Stimulated activated CD8-positive, alpha-beta memory T cell treated with anti-CD3 and anti-CD28 coated beads, Interleukin-12 subunit alpha, Interleukin-12 subunit beta, amount 100 ng/mL, for 4 hours (primary cell): ENCODE data around the gene SYT1.
"Not testable (repeated sequence)": the region's sequence is repeated elsewhere in the genome, so short reads cannot be mapped to it uniquely, and the experiment has no call there.

Experiments
- DNase-seq: peaks from one replicate; pipeline ENCODE4 v3.0.0-alpha.2; 2020; ENCODE audit warnings: low read depth

The SYT1 gene

GRCh38 chr12:79406993-79407392, 542.4 kb downstream of the SYT1 start:
- no peak for DNase-seq

GRCh38 chr12:79407671-79408622, 543.4 kb downstream of the SYT1 start:
- no peak for DNase-seq

GRCh38 chr12:79408689-79409088, 544.1 kb downstream of the SYT1 start:
- DNase-seq: no peak

GRCh38 chr12:79409562-79409961, 545.0 kb downstream of the SYT1 start:
- no peak for DNase-seq

- no peak for DNase-seq
These were observed 547.2 kb downstream of the SYT1 start for GRCh38 chr12:79411791-79412190.

GRCh38 chr12:79413796-79414195, 549.2 kb downstream of the SYT1 start:
- DNase-seq: no peak

GRCh38 chr12:79414252-79414651, 549.7 kb downstream of the SYT1 start:
- no peak for DNase-seq

- DNase-seq: no peak
These were observed 550.7 kb downstream of the SYT1 start for GRCh38 chr12:79415321-79415720.

GRCh38 chr12:79415746-79416435, 551.3 kb downstream of the SYT1 start:
- DNase-seq: no peak

GRCh38 chr12:79420146-79420618, 555.6 kb downstream of the SYT1 start:
- DNase-seq: no peak

- DNase-seq: no peak
These were observed 556.7 kb downstream of the SYT1 start for GRCh38 chr12:79421236-79421740.

GRCh38 chr12:79422060-79422812, 557.7 kb downstream of the SYT1 start:
- DNase-seq: no peak

GRCh38 chr12:79423560-79423959, 559.0 kb downstream of the SYT1 start:
- no peak for DNase-seq

- DNase-seq: no peak
These were observed 559.6 kb downstream of the SYT1 start for GRCh38 chr12:79424109-79424721.

GRCh38 chr12:79426121-79426520, 561.5 kb downstream of the SYT1 start:
- no peak for DNase-seq

- not testable (repeated sequence) for DNase-seq
These were observed 562.2 kb downstream of the SYT1 start for GRCh38 chr12:79426744-79427143.

- no peak for DNase-seq
These were observed 569.0 kb downstream of the SYT1 start for GRCh38 chr12:79433465-79434072.

GRCh38 chr12:79434561-79434960, 570.0 kb downstream of the SYT1 start:
- DNase-seq: no peak

- DNase-seq: no peak
These were observed 571.2 kb downstream of the SYT1 start for GRCh38 chr12:79435742-79436141.

- no peak for DNase-seq
These were observed 574.1 kb downstream of the SYT1 start for GRCh38 chr12:79438480-79439174.
